ENCODE measurements around the gene COASY. TPM values are rescaled to one million over a fixed set of nuclear protein-coding genes. Genes with fewer than 3 reads are reported as not detected.

COASY gene
- polyA plus RNA-seq, 1 of the 3 experiments (the other 2 are of a cell fraction): 69.4 TPM

GRCh38 chr17:42566883-42567573 is 5.1 kb downstream of the COASY start, which contains the start of gene MLX (continued):
- TF ChIP-seq YY1 (IDR thresholded peaks at IDR 0.05; ENCODE audit: low read depth): no peak
- peak; percentile 51 for TF ChIP-seq ELF1 (IDR thresholded peaks at IDR 0.05)
- TF ChIP-seq MAX (IDR thresholded peaks at IDR 0.05; ENCODE audit: low read depth): peak; percentile 70; the same call in 1 of the 2 replicates
- no peak for TF ChIP-seq TEAD4 (IDR thresholded peaks at IDR 0.05; ENCODE audit: borderline replicate concordance, insufficient read depth)
- TF ChIP-seq USF1 (IDR thresholded peaks at IDR 0.05; ENCODE audit: borderline replicate concordance, low read depth): peak; percentile 99
- TF ChIP-seq SIN3A (IDR thresholded peaks at IDR 0.05; ENCODE audit: borderline replicate concordance, low read depth, low read length): peak; percentile 81; the same call in 1 of the 2 replicates
- TF ChIP-seq EP300 (IDR thresholded peaks at IDR 0.05; ENCODE audit: borderline replicate concordance in 1 of 2, low read depth in 1 of 2, low read length in 1 of 2): no peak
- TF ChIP-seq MEF2A (IDR thresholded peaks at IDR 0.05; ENCODE audit: borderline replicate concordance, low read depth): no peak
- 0 out of 2 replicates have a peak, but pooled peaks have one; percentile 14 for TF ChIP-seq ZBTB33 (IDR thresholded peaks at IDR 0.05; ENCODE audit: borderline replicate concordance, low read depth)
- no peak for TF ChIP-seq JUND (IDR thresholded peaks at IDR 0.05)
- peak; percentile 65; the same call in 1 of the 2 replicates for TF ChIP-seq TAF1 (IDR thresholded peaks at IDR 0.05; ENCODE audit: borderline replicate concordance, low read depth, low read length)
- TF ChIP-seq RFX5 (IDR thresholded peaks at IDR 0.05; ENCODE audit: low read length): no peak

GRCh38 chr17:42568341-42569111 is 6.6 kb downstream of the COASY start:
- Histone ChIP-seq H2AFZ (ENCODE audit: low read depth) (no peak overlapping the region), H4K20me1 (ENCODE audit: insufficient read depth) (no peaks in the 10 kb centered on the region), H3K9ac (no peak overlapping the region), H3K9me2 (no peaks in the 10 kb centered on the region), H3K79me2 (ENCODE audit: insufficient read depth) (peaks cover 70% of the 10 kb centered on the region), H3F3A (replicated peaks; ENCODE audit: insufficient read depth) (peaks cover 43% of the 10 kb centered on the region), H3K4me2 (no peak overlapping the region; the same call in none of the 2 replicates), H3K4me3 (ENCODE audit: low read depth in 2 of 2, low read length in 1 of 2) (no peak overlapping the region; a peak in 1 of 4 replicates), H3K9me3 (no peaks in the 10 kb centered on the region), H3K36me3 (replicated peaks in 1 of 2; ENCODE audit: control insufficient read depth in 1 of 2, insufficient read depth in 2 of 2, low read length in 1 of 2) (peaks cover 49 to 72% of the 10 kb centered on the region in 2 experiments), H3K27me3 (ENCODE audit: insufficient read depth) (no peaks in the 10 kb centered on the region), H3K27ac (ENCODE audit: low read depth in 2 of 2, low read length in 1 of 2) (no peak overlapping the region), H3K4me1 (ENCODE audit: control insufficient read depth in 1 of 2, insufficient read depth in 2 of 2, low read depth in 1 of 2, low read length in 1 of 2) (peaks cover 4 to 18% of the 10 kb centered on the region in 2 experiments; a peak in 2 of 4 replicates)
- DNase-seq: no peak
- ChIA-PET POLR2A (interaction anchor here (1.2 kb wide), 1 partner anchor 9 kb away, joined by 4 read pairs; the partner anchor contains the start of gene PSMC3IP), CTCF (interaction anchor here (1.1 to 8.3 kb wide), 4 partner anchors 10 to 111 kb away, joined by 3 to 51 read pairs (median 25); partner anchors contain the start of gene PSMC3IP)
- 86% methylated on average over 13 of the region's 14 CpGs for WGBS (ENCODE audit: low lambda C conversion rate)
- TF ChIP-seq GATA2 (CRISPR knock-in tag; IDR thresholded peaks at IDR 0.05): no peak
- TF ChIP-seq EZH2phosphoT487 (IDR thresholded peaks at IDR 0.05; ENCODE audit: borderline replicate concordance, low read depth): no peak
- TF ChIP-seq SMC3 (IDR thresholded peaks at IDR 0.05; ENCODE audit: low read depth, low read length): no peak
- no peak for TF ChIP-seq ZBTB33 (IDR thresholded peaks at IDR 0.05; ENCODE audit: borderline replicate concordance, low read depth)
- no peak for TF ChIP-seq REST (IDR thresholded peaks at IDR 0.05; ENCODE audit: low read depth, low read length)
- TF ChIP-seq MXI1 (IDR thresholded peaks at IDR 0.05; ENCODE audit: low read depth, low read length): no peak
- no peak for TF ChIP-seq RAD21 (IDR thresholded peaks at IDR 0.05; ENCODE audit: low read length)
- TF ChIP-seq POLR2AphosphoS5 (IDR thresholded peaks at IDR 0.05; ENCODE audit: low read depth, low read length): no peak
- TF ChIP-seq ELF1 (IDR thresholded peaks at IDR 0.05): no peak
- no peak for TF ChIP-seq CHD2 (IDR thresholded peaks at IDR 0.05; ENCODE audit: low read length, partially characterized antibody)
- TF ChIP-seq MEF2A (IDR thresholded peaks at IDR 0.05; ENCODE audit: borderline replicate concordance, low read depth): no peak
